DOHH2 (cell line): Measurements from ENCODE around the gene LSM3.

Source experiments
- H3F3A ChIP-seq: fragments of 200-600 bp; sonication (generic), shearing (Covaris generic); 2 replicates; pipeline ENCODE4 v1.6.0; 2016; ENCODE audit warnings: antibody characterized with exemption, mild to moderate bottlenecking; ENCODE audit not compliant: control insufficient read depth, insufficient read depth
- H3K27ac ChIP-seq: fragments of 200-600 bp; sonication (generic); 2 replicates; pipeline ENCODE4 v1.5.1; 2014; ENCODE audit warnings: low read depth, mild to moderate bottlenecking, low read length, moderate library complexity
- H3K27me3 ChIP-seq: fragments of 200-600 bp; sonication (generic); 2 replicates; pipeline ENCODE4 v1.6.1; 2014; ENCODE audit warnings: mild to moderate bottlenecking, low read length, mixed read lengths; ENCODE audit not compliant: control insufficient read depth
- H3K36me3 ChIP-seq: fragments of 200-600 bp; sonication (generic); 2 replicates; pipeline ENCODE4 v1.6.1; 2014; ENCODE audit warnings: mild to moderate bottlenecking, low read length, moderate library complexity, mixed read lengths; ENCODE audit not compliant: control insufficient read depth
- H3K4me1 ChIP-seq: fragments of 200-600 bp; sonication (generic); 2 replicates; pipeline ENCODE4 v1.6.1; 2014; ENCODE audit warnings: mild to moderate bottlenecking, low read length, mixed read lengths; ENCODE audit not compliant: control insufficient read depth
- H3K4me2 ChIP-seq: fragments of 200-600 bp; sonication (generic); 2 replicates; pipeline ENCODE4 v1.6.0; 2014; ENCODE audit warnings: mild to moderate bottlenecking, low read length, moderate library complexity
- H3K4me3 ChIP-seq: fragments of 200-600 bp; sonication (generic); 2 replicates; pipeline ENCODE4 v1.5.1; 2014; ENCODE audit warnings: mild to moderate bottlenecking, low read length, mixed read lengths
- H3K79me2 ChIP-seq: fragments of 200-600 bp; sonication (generic); 2 replicates; pipeline ENCODE4 v1.6.1; 2014; ENCODE audit warnings: mild to moderate bottlenecking, low read length, mixed read lengths; ENCODE audit not compliant: control insufficient read depth
- H3K9me2 ChIP-seq: fragments of 200-600 bp; sonication (generic); replicated peaks from 2 replicates; pipeline ENCODE4 v1.6.1; 2014; ENCODE audit warnings: mild to moderate bottlenecking, low read length, mixed read lengths; ENCODE audit not compliant: control insufficient read depth
- H3K9me3 ChIP-seq: fragments of 200-600 bp; sonication (generic); 2 replicates; pipeline ENCODE4 v1.6.1; 2014; ENCODE audit warnings: antibody characterized with exemption, low read length, mixed read lengths; ENCODE audit not compliant: control insufficient read depth, insufficient read depth
- H4K20me1 ChIP-seq: fragments of 200-600 bp; sonication (generic); 2 replicates; pipeline ENCODE4 v1.6.0; 2014; ENCODE audit warnings: low read depth, mild to moderate bottlenecking, antibody characterized with exemption, low read length, moderate library complexity; ENCODE audit not compliant: control insufficient read depth, insufficient read depth
- CTCF ChIP-seq: fragments of 200-600 bp; sonication (generic); IDR thresholded peaks from one replicate; pipeline ENCODE4 v1.5.1; 2014; ENCODE audit warnings: antibody characterized with exemption, mild to moderate bottlenecking, low read depth, low read length; ENCODE audit not compliant: poor library complexity, severe bottlenecking
- EZH2phosphoT487 ChIP-seq: fragments of 200-600 bp; sonication (generic); IDR thresholded peaks from 2 replicates; pipeline ENCODE4 v1.6.1; 2017; ENCODE audit warnings: borderline replicate concordance, mild to moderate bottlenecking, antibody characterized with exemption, low read length, moderate library complexity, mixed read lengths

The LSM3 gene

GRCh38 chr3:14134291-14134690 is 44.3 kb upstream of the LSM3 start:
- Histone ChIP-seq H3K79me2 (no peaks in the 10 kb centered on the region), H3K9me2 (no peaks in the 10 kb centered on the region), H3F3A (no peaks in the 10 kb centered on the region), H4K20me1 (no peaks in the 10 kb centered on the region), H3K36me3 (peaks cover 46% of the 10 kb centered on the region), H3K4me2 (no peak overlapping the region), H3K27me3 (no peaks in the 10 kb centered on the region), H3K9me3 (no peaks in the 10 kb centered on the region), H3K4me1 (no peaks in the 10 kb centered on the region), H3K27ac (no peak overlapping the region), H3K4me3 (no peak overlapping the region)
- TF ChIP-seq EZH2phosphoT487, result no peak
- TF ChIP-seq CTCF, result no peak

- Histone ChIP-seq H3K36me3 (peaks cover 37% of the 10 kb centered on the region), H3K27ac (no peak overlapping the region), H3F3A (no peaks in the 10 kb centered on the region), H3K4me1 (no peaks in the 10 kb centered on the region), H3K4me3 (no peak overlapping the region), H3K4me2 (no peak overlapping the region), H4K20me1 (no peaks in the 10 kb centered on the region), H3K9me3 (no peaks in the 10 kb centered on the region), H3K27me3 (no peaks in the 10 kb centered on the region), H3K9me2 (no peaks in the 10 kb centered on the region), H3K79me2 (no peaks in the 10 kb centered on the region)
- TF ChIP-seq EZH2phosphoT487, result no peak
- no peak for TF ChIP-seq CTCF
Measured at GRCh38 chr3:14135581-14135980, 43.0 kb upstream of the LSM3 start.

- Histone ChIP-seq H3K27me3 (no peaks in the 10 kb centered on the region), H3F3A (no peaks in the 10 kb centered on the region), H3K9me3 (no peaks in the 10 kb centered on the region), H3K36me3 (peaks cover 25% of the 10 kb centered on the region), H3K79me2 (no peaks in the 10 kb centered on the region), H4K20me1 (no peaks in the 10 kb centered on the region), H3K4me1 (no peaks in the 10 kb centered on the region), H3K27ac (no peak overlapping the region), H3K4me3 (no peak overlapping the region), H3K9me2 (no peaks in the 10 kb centered on the region), H3K4me2 (no peak overlapping the region)
- TF ChIP-seq CTCF (no peak), EZH2phosphoT487 (no peak)
Measured at GRCh38 chr3:14137004-14137403, 41.6 kb upstream of the LSM3 start.

- Histone ChIP-seq H3K9me3 (no peaks in the 10 kb centered on the region), H3K4me1 (no peaks in the 10 kb centered on the region), H3K27me3 (no peaks in the 10 kb centered on the region), H3K36me3 (peaks cover 26% of the 10 kb centered on the region), H3F3A (0 out of 2 replicates have a peak, but pooled peaks cover 3% of the 10 kb centered on the region), H3K79me2 (no peaks in the 10 kb centered on the region), H3K9me2 (no peaks in the 10 kb centered on the region), H3K27ac (no peak overlapping the region), H3K4me3 (no peak overlapping the region), H3K4me2 (no peak overlapping the region), H4K20me1 (no peaks in the 10 kb centered on the region)
- no peak for TF ChIP-seq CTCF
- TF ChIP-seq EZH2phosphoT487, result no peak
Measured at GRCh38 chr3:14137445-14137844, 41.2 kb upstream of the LSM3 start.
